CMK (cell line): ENCODE data around the gene MT2A.

Experiments used
- DNase-seq: peaks from one replicate; pipeline ENCODE4 v3.0.0-alpha.2; 2010; ENCODE audit warnings: low read depth

The MT2A gene

DNA sequence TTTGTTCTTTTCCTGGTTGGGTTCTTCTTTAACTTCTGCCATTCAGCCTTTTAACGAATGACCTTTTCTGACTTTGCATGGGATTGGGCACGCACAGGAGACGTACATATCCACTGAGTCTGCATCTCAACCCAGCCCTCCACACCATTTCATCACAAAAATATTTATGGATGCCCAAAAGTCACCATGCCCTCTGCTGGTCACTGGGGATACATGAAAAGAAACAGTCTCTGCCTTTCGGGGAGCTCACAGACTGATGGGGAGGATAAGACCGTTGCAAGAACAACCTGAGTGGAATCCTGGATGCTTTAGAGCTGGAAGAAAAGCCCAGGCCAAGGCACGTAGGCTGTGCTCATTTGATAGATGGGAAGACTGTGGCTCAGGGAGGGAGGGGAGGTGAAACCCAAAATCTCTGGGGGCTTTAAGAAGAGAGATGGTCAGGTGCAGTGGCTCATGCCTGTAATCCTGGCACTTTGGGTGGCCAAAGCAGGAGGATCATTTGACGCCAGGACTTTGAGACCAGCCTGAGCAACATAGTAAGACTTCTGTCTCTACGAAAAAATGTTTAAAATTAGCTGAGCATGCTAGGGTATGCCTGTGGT is 7.9 kb upstream of the MT2A start:
- no peak for DNase-seq

- DNase-seq: no peak
Observed at GRCh38 chr16:56601325-56601724, 7.1 kb upstream of the MT2A start.

DNA sequence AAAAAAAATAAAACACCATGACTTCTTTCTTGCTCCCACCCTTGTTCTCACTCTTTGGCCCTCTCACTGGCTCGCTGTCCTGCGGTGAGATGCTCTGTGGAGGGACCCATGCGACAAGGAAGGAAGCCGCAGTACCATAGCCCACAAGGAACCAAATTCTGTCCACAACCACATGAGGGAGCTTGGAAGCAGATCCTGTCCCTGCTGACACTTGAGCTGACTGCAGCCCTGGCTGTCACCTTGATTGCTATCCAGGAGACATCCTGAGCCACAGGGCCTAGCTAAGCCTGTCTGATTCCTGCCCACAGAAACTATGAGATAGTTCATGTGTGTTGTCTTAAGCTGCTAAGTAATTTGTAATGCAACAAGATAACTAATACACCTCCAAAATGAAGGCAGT is 4.8 kb upstream of the MT2A start:
- no peak for DNase-seq

DNA sequence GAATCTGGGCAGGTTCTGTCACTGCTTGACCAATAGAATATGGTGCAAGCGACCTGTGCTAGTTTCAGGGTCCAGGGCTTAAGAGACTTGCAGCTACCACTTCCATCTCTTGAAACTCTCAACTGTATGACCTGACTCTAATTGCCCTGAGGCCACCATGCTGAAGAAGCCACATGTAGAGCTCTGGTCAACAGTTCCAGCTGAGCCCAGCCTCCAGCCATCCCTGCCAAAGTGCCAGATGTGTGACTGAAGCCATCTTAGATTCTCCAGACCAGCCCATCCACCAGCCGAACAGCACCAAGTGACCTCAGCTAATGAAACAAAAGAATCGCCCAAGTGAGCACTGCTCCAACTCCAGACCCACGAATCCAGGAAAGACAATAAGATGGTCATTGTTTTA is 3.4 kb upstream of the MT2A start:
- DNase-seq: no peak

GRCh38 chr16:56605475-56605874 is 2.9 kb upstream of the MT2A start:
- no peak for DNase-seq

- no peak for DNase-seq
Observed at GRCh38 chr16:56606071-56606475, 2.3 kb upstream of the MT2A start.

DNA sequence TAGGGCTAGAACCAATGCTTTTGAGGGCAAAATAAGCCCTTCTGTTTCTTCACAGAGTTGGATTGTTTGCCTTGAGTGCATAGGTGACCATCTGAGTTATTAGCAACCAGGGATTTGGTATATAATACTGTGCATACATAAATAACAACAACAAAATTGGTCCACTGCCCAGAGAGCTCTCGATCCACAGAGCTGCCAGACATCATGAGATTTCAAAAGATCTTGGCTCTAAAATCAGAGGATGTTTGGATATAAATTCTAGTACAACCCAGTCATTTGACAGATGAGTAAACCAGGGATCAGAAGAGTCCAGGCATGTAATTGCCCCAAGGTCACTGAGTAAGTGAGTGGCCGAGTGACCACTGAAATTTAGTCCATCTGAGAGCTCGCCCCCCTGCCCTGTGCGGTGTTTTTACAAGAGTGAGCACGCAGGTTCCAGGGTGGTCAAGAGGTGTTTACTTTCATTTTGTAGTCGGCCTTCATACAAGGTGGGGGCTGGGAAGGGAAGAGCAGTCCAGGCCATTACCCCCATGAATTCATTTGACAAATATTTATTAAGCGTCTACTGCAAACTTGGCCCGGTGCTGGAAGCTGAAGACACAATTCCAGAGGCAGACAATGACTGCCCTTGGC is 1.8 kb upstream of the MT2A start:
- DNase-seq: no peak

GRCh38 chr16:56607109-56607618 is 1.2 kb upstream of the MT2A start:
- no peak for DNase-seq

DNA sequence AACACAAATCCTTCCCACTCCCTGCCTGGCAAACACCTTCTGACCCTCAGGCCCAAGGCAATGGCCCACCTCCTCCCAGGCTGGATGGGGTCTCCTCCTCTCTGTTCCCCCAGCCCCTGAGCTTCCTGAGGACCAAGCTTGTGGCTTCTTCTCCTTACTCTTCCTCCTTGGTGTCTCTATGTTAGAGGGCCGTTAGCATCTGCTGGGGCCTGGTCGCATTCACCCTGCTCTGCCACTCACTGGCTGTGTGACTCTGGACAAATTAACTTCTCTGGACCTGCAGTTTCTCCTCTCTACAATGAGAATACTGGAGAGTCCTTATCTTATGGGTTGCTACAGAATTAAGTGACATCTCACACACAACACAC is 725 bp upstream of the MT2A start:
- no peak for DNase-seq

GRCh38 chr16:56608876-56609462 is 585 bp downstream of the MT2A start:
- DNase-seq: no peak

GRCh38 chr16:56609463-56609921 is 1.1 kb downstream of the MT2A start:
- no peak for DNase-seq

GRCh38 chr16:56610017-56610608 is 1.7 kb downstream of the MT2A start:
- no peak for DNase-seq

DNA sequence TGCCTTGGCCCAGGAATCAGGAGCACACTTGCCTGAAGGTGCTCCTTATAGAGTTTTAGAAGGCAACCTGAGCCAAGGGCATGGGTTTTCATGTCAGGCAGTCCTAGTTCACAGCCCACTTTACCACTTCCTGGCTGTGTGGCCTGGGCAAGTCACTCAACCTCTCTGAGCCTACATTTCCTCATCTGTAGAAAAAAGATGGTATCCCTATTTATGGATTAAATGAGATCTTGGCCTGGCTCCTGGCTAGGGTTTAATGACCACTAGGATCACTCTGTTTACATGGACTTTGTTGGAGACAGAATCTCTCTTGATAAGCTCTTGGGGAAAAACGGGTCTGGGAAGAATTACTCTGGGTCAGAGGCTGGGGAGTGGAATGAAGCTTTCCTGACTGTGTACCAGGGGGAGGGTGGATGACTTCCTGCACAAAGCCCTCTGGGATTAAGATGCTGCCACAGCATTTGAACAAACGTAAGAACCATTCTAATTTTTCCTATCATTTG is 2.3 kb downstream of the MT2A start:
- DNase-seq: no peak

DNA sequence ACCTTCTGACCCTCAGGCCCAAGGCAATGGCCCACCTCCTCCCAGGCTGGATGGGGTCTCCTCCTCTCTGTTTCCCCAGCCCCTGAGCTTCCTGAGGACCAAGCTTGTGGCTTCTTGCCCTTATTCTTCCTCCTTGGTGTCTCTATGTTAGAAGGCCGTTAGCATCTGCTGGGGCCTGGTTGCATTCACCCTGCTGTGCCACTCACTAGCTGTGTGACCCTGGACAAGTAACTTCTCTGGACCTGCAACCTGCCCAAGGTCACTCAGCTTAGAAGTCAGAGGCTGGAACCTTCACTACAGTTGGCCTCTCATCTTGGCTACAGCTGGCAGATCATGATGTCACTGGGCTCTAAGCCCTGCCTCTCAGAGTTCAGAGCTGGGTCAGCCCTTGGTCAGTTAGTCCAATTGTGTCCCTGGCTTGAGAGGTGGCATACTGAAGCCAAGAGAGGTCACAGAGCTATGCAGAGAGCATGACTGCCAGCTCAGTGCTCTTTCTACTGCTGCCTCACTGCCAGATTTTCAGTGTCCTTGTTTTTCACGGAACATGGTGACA is 3.0 kb downstream of the MT2A start:
- no peak for DNase-seq

DNA sequence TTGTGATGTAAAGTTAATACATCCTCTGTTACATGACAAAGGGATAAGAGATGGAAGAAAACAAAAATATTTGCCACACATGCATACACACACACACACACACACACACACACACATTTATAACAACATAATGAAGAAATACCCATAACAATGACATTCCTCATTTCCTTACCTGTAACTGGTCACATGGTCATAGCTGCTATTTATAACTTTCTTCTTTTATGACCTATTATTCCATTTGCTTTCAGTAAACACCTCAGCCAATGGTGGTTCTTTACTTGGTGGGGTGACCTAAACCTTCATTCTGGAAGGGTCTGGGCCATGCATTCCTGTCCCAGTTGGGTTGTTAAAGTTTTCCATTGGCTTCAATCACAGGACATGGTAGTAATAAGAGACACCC is 5.3 kb downstream of the MT2A start:
- DNase-seq: no peak

DNA sequence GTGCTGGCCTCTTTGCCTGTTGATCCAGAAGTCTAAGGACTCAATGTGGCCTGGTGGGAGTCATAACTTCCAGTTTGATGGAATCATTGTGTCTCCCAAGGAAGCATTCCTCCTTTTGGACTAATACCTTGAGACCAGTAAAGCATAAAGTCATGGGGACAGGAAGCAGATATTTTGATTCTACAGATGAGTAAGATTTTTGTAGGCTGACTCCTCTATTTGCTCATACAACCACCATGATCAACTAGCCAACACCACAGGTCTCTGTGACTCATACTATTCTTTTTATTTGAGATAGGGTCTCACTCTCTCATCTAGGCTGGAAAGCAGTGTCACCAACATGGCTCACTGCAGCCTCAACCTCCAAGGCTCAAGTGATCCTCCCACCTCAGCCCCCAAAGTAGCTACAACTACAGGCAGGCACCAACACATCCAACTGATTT is 6.2 kb downstream of the MT2A start:
- DNase-seq: no peak

DNA sequence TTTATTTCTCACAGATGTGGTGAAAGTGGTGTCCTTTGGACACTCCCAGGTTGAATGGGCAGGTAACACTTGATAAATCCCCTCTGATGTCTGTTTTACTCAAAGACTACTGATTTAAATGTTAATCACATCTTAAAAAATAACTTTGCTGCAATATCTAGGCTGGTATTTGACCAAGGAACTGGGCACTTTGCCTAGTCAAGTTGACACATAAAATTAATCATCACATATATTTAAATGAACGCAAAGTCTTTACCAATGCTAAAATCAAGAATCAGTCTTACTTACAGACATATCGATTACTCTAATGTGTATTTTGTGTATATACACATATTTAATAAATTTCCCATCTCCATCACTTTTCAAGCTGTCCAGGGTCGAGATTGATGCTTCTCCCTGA is 7.0 kb downstream of the MT2A start:
- no peak for DNase-seq

- DNase-seq: no peak
Observed at GRCh38 chr16:56616608-56617211, 8.3 kb downstream of the MT2A start.

DNA sequence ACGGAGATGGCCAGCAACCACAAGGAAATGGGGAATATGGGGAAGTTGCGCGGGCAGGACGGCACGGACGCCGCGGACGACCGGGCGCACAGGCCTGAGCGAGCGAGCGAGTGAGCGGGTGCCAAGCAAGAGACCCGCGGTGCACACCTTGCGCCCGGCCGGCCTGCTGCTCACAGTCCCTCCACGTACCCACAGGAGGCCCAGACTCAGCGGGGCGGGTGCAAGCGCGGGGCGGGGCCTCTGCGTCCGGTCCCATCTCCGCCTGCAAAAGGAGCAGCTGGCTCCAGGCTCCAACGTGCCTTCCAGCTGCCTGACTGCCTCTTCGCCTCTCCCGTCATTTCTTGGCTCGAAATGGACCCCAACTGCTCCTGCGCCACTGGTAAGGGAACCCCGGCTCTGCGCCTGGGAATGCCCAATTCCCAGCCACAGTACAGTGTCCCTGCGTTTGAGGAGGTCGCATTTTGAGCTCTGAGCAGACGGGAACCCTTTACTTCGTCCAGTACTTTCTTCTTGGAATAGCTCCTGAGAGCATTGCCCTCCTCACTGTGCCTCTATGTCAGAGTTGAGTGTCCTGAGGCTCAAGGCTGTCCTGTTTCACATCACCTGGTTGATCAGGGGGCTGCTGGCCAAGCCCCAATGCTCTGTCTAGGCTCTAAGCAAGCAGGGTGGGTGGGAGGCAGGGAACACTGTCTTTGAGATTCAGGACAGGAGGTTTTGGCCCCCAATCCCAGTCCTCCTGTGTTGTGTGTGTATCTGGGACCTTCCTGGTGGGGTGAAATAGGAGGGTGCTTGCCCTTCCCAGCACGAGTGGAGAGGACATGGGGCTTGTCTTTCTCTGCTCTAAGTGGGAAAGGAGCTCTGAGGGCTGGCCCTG is 9.1 kb downstream of the MT2A start:
- DNase-seq: no peak

GRCh38 chr16:56618138-56618537 is 9.8 kb downstream of the MT2A start:
- DNase-seq: no peak

DNA sequence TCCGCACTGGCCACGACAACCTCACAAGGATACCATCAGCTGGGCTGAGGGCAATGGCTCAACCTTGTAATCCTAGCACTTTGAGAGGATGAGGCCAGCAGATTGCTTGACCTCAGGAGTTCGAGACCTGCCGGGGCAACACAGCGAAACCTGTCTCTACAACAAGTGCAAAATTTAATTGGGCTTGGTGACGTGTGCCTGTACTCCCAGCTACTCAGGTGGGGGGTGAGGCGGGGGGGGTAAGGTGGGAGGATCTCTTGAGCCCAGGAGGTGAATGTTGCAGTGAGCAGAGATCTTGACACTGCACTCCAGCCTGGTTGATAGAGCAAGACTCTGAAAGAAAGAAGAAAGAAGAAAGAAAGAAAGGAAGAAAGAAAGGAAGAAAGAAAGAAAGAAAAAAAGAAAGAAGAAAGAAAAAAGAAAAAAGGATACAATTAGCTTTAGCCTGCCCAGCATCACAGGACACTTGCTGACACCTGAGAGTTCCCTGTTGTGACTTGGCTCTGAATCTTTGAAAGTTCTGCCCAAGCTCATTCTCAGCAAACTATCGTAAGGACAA is 12.0 kb downstream of the MT2A start:
- DNase-seq: no peak
